22Rv1 (cell line): Measurements from ENCODE around the gene CFAP251.

Experiments used
- ZFX ChIP-seq: fragments of 450-650 bp; IDR thresholded peaks from 2 replicates; pipeline ENCODE4 v1.6.1; 2017; ENCODE audit warnings: antibody characterized with exemption, borderline replicate concordance
- TF ChIP-seq, protein P1 (sequence below): fragments of 450-650 bp; IDR thresholded peaks from 2 replicates; pipeline ENCODE4 v1.5.1; 2017; ENCODE audit warnings: mild to moderate bottlenecking

DNA sequence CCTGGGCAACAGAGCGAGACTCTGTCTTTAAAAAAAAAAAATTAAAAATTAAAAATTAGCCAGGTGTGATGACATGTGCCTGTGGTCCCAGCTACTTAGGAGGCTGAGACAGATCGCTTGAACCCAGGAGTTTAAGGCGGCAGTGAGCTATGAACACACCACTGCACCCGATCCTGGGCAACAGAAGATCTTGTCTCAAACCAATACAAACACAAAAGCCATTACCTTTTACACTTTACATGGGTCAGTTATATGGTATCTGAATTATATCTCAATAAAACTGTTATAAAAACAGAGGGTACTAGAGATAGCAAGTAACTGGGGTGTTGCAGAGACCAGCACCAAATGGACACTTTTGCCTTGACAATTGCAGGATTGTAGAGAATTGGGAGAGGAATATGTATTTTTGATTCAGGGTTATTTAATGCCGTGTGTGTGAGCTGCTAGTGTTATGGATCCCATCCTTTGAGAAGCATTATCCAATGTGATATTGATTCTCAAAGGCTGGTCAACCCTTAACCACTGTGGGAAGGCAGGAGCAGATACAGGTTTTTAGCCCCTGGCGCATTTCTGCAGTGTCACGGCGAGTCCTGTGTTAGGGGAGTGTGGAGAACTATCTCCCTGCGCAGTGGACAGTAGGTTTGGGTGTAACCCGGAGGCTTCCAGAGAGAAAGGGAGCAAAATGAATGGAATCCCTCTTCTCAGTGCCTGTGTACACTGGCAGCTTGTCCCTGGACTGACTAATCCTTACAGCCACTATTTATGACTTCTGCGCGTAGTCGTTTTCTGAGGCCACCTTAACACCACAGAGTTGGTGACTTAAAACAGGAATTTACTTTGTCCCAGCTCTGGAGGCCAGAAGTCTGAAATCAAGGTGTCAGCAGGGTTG is 25.5 kb upstream of the CFAP251 start:
- TF ChIP-seq, protein P1, sequence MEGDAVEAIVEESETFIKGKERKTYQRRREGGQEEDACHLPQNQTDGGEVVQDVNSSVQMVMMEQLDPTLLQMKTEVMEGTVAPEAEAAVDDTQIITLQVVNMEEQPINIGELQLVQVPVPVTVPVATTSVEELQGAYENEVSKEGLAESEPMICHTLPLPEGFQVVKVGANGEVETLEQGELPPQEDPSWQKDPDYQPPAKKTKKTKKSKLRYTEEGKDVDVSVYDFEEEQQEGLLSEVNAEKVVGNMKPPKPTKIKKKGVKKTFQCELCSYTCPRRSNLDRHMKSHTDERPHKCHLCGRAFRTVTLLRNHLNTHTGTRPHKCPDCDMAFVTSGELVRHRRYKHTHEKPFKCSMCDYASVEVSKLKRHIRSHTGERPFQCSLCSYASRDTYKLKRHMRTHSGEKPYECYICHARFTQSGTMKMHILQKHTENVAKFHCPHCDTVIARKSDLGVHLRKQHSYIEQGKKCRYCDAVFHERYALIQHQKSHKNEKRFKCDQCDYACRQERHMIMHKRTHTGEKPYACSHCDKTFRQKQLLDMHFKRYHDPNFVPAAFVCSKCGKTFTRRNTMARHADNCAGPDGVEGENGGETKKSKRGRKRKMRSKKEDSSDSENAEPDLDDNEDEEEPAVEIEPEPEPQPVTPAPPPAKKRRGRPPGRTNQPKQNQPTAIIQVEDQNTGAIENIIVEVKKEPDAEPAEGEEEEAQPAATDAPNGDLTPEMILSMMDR, result no peak
- no peak for TF ChIP-seq ZFX
